Esophagus muscularis mucosa (tissue), 4 donors: ENCODE results near the gene MTG2.

Experiments used
- CTCF ChIP-seq, 3 experiments: fragments of 200-600 bp in 2 of 3; fragments of 450-650 bp in 1 of 3; sonication (generic) in 2 of 3; IDR thresholded peaks; one replicate each; pipeline ENCODE4 v1.5.1; 2017 to 2019; ENCODE audit warnings: antibody characterized with exemption in 3 of 3, mild to moderate bottlenecking in 2 of 3, moderate library complexity in 1 of 3
- EP300 ChIP-seq: sonication (generic); formaldehyde crosslinking; IDR thresholded peaks from one replicate; pipeline ENCODE4 v1.6.1; 2017; ENCODE audit warnings: antibody characterized with exemption
- POLR2A ChIP-seq: fragments of 450-650 bp; IDR thresholded peaks from one replicate; pipeline ENCODE4 v1.6.1; 2017; ENCODE audit warnings: antibody characterized with exemption, moderate library complexity, mild to moderate bottlenecking, low read depth
- POLR2AphosphoS5 ChIP-seq, 2 donors: sonication (generic); formaldehyde crosslinking; IDR thresholded peaks; one replicate each; pipeline ENCODE4 v1.6.1; 2017; ENCODE audit warnings: antibody characterized with exemption in 2 of 2

GRCh38 chr20:62150310-62150575 lies 32.6 kb upstream of the MTG2 start:
- TF ChIP-seq POLR2A = no peak
- no peak for TF ChIP-seq CTCF (IDR thresholded peaks at IDR 0.05)
- TF ChIP-seq POLR2AphosphoS5 (IDR thresholded peaks at IDR 0.05) = no peak
- TF ChIP-seq EP300 = no peak
